Nucleus accumbens (tissue), 56 donors: Measurements from ENCODE around the gene GLB1L2.
A peak's percentile ranks its signal among the peaks of the same experiment; 100 is the strongest.

Experiments used
- DNase-seq, 56 donors: peaks; one replicate each; lab custom pipeline; 2025; lab: John Stamatoyannopoulos, UW

Gene GLB1L2

GRCh38 chr11:134399996-134400395 is 68.2 kb downstream of the GLB1L2 start:
- no peak for DNase-seq

GRCh38 chr11:134401825-134402809 is 70.3 kb downstream of the GLB1L2 start:
- no peak for DNase-seq

- DNase-seq = no peak
These were observed 71.1 kb downstream of the GLB1L2 start for GRCh38 chr11:134402910-134403309.

GRCh38 chr11:134404575-134405341 is 73.0 kb downstream of the GLB1L2 start:
- DNase-seq = peak in 4 of 56 donors; percentile 19 to 46 (median 28)

- DNase-seq = no peak
These were observed 73.6 kb downstream of the GLB1L2 start for GRCh38 chr11:134405436-134405835.

GRCh38 chr11:134405841-134406240 is 74.1 kb downstream of the GLB1L2 start:
- DNase-seq = no peak

GRCh38 chr11:134406264-134407185 is 74.7 kb downstream of the GLB1L2 start:
- DNase-seq = no peak

- peak in 19 of 56 donors; percentile 11 to 72 (median 28) for DNase-seq
These were observed 75.6 kb downstream of the GLB1L2 start for GRCh38 chr11:134407321-134407828.

GRCh38 chr11:134407923-134408322 is 76.1 kb downstream of the GLB1L2 start:
- DNase-seq = no peak

GRCh38 chr11:134409552-134410429 is 78.0 kb downstream of the GLB1L2 start:
- peak in 25 of 56 donors; percentile 16 to 64 (median 38) for DNase-seq

- peak in 6 of 56 donors; percentile 16 to 45 (median 36) for DNase-seq
These were observed 79.0 kb downstream of the GLB1L2 start for GRCh38 chr11:134410766-134411165.

GRCh38 chr11:134412203-134413042 is 80.6 kb downstream of the GLB1L2 start, which contains the start of gene B3GAT1:
TSS of gene B3GAT1 (minus strand) at chr11:134412242. CDS start at chr11:134387659, 24,583 bp downstream.
- DNase-seq = peak; percentile 39 to 95 (median 90)

- DNase-seq = peak in 13 of 56 donors; percentile 41 to 66 (median 54)
These were observed 81.4 kb downstream of the GLB1L2 start for GRCh38 chr11:134413043-134413825.

- DNase-seq = peak in 5 of 56 donors; percentile 36 to 65 (median 58)
These were observed 82.3 kb downstream of the GLB1L2 start for GRCh38 chr11:134413826-134414731.
